NB4 (cell line): ENCODE data around the gene IDE.

Experiments
- DNase-seq: peaks from one replicate; pipeline ENCODE4 v3.0.0; 2010; ENCODE audit warnings: low read depth
- H3K4me3 ChIP-seq: one replicate; pipeline ENCODE4 v1.5.1; 2011; ENCODE audit warnings: mild to moderate bottlenecking, low read depth, low read length, moderate library complexity
- MYC ChIP-seq: IDR thresholded peaks from 2 replicates; pipeline ENCODE4 v1.6.1; 2011; ENCODE audit warnings: low read depth, low read length
- POLR2A ChIP-seq: IDR thresholded peaks from 2 replicates; pipeline ENCODE4 v1.6.1; 2011; ENCODE audit warnings: mild to moderate bottlenecking; ENCODE audit not compliant: insufficient read length; ENCODE audit errors: extremely low read depth
- TF ChIP-seq, protein P1 (sequence below): IDR thresholded peaks from one replicate; pipeline ENCODE4 v1.5.1; 2012; ENCODE audit warnings: low read depth, low read length
- TF ChIP-seq, protein P2 (sequence below): IDR thresholded peaks from 2 replicates; pipeline ENCODE4 v1.6.1; 2011; ENCODE audit warnings: low read depth, low read length

IDE gene

DNA sequence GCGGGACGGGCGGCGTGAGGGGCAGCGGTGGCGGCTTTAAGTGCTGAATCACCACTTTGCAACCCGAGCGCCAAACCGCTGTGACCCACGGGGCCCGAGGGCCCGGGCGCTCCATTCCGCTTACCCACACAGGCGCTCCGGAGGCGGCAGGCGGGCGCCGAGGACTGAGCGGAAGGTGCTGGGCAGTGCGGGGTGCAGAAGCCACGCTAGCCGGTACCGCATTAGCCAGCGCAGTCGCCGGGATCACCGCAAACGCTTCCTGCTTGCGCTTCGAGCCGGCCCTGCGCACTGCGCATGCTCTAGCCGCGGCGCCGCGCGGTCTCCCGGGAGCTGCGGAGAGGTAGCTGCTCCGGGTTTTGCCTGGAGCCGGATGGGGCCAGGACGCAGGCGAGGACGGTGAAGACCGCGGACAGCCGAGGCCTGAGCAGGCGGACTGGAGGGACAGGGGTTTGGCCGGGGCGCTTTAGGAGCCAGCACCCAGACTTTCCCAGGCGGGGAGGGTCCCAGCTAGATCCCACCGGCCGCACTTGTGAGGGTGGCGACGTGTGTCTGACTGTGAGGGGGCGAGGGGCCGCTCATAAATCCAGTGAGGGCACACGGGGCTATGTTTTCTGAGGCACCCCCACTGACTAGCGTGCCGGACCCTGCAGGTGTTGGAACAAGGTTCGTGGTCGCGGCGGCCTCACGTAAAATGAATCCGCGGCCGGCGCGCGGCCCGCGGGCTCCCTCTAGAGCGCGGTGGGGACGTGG is at the start of gene IDE:
IDE (minus strand) TSS at position 296 of the 750 bp plus-strand sequence; CDS start at position 222, 74 bp downstream.
- TF ChIP-seq, protein P1, sequence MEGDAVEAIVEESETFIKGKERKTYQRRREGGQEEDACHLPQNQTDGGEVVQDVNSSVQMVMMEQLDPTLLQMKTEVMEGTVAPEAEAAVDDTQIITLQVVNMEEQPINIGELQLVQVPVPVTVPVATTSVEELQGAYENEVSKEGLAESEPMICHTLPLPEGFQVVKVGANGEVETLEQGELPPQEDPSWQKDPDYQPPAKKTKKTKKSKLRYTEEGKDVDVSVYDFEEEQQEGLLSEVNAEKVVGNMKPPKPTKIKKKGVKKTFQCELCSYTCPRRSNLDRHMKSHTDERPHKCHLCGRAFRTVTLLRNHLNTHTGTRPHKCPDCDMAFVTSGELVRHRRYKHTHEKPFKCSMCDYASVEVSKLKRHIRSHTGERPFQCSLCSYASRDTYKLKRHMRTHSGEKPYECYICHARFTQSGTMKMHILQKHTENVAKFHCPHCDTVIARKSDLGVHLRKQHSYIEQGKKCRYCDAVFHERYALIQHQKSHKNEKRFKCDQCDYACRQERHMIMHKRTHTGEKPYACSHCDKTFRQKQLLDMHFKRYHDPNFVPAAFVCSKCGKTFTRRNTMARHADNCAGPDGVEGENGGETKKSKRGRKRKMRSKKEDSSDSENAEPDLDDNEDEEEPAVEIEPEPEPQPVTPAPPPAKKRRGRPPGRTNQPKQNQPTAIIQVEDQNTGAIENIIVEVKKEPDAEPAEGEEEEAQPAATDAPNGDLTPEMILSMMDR = peak; percentile 65
- TF ChIP-seq, protein P2, sequence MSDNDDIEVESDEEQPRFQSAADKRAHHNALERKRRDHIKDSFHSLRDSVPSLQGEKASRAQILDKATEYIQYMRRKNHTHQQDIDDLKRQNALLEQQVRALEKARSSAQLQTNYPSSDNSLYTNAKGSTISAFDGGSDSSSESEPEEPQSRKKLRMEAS = peak; percentile 61
- TF ChIP-seq MYC = peak; percentile 78; the same call in 1 of the 2 replicates
- TF ChIP-seq POLR2A = peak; percentile 72
- H3K4me3 ChIP-seq = peak within 1 kb of the TSS; percentile 93
- peak; percentile 95 for DNase-seq

DNA sequence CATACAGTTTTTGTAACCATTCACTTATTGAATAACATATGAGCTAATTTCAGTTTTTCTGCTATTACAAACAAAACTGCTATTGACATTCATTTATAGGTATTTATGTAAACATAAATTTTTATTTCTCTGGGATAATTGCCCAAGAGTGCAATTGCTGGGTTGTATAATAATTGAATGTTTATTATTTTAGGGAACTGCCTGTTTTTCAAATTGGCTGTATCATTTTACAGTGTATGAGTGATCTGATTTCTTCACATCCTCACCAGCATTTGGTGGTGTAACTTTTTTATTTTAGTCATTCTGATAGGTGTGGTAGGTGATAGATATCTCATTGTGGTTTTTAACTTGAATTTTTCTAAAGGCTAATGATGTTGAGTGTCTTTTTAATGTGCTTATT is 45.5 kb upstream of the IDE start:
- TF ChIP-seq, protein P1 = no peak
- TF ChIP-seq MYC (no peak), POLR2A (no peak)
- TF ChIP-seq, protein P2 = no peak
- H3K4me3 ChIP-seq = no peak overlapping the region
- no peak for DNase-seq

DNA sequence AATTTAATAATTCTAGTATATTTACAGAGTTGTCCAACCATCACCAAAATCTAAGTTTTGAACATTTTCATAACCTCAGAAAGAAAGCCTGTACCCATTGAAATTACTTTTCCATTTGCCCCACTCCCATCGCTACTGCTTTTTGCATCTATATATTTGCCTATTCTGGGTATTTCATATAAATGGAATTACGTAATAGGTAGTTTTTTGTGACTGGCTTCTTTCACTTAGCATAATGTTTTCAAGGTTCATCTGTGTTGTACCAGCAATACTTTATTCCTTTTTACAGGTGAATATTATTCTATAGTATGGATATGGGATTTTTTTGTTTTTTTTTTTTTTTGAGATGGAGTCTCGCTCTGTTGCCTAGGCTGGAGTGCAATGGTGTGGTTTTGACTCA is 41.6 kb upstream of the IDE start:
- TF ChIP-seq, protein P2 = no peak
- no peak for TF ChIP-seq MYC
- no peak for TF ChIP-seq POLR2A
- TF ChIP-seq, protein P1 = no peak
- H3K4me3 ChIP-seq = no peak overlapping the region
- DNase-seq = no peak

DNA sequence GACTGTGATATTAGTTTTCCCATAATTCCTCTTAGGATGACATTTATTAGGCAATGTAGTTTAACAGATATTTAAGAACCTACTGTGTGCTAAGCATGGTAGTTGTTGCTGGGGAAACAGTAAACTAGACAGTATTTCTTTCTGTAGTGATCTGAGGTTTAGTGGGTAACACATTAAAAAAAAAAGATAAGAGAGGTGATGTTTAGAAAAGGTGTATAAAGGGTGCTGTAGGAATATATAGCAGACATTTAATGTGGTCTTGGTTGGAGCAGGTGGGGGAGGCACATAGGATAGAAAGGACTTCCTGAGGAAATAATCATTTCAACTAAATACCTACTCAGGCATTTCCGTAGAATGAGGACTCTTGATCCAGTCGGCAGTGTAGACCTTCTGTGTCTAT is 30.9 kb upstream of the IDE start:
- TF ChIP-seq, protein P2 = no peak
- TF ChIP-seq, protein P1 = no peak
- no peak for TF ChIP-seq POLR2A
- TF ChIP-seq MYC = no peak
- DNase-seq = no peak
- no peak overlapping the region for H3K4me3 ChIP-seq

- H3K4me3 ChIP-seq = peak overlapping the region; percentile 3
- TF ChIP-seq, protein P2 = no peak
- TF ChIP-seq POLR2A (no peak), MYC (no peak)
- TF ChIP-seq, protein P1 = no peak
Observed at GRCh38 chr10:92598321-92598720, 24.4 kb upstream of the IDE start.

More at GRCh38 chr10:92598321-92598720, 24.4 kb upstream of the IDE start:
- DNase-seq = peak; percentile 45
